HG03097 (cell line): ENCODE results near the gene PDK4.

ENCODE experiments used
- ATAC-seq: cut with Tn5 transposase; IDR thresholded peaks from one replicate; pipeline ENCODE4 v1.9.1; 2021; ENCODE audit not compliant: unreplicated experiment, low FRiP score

Gene PDK4

GRCh38 chr7:95536656-95537311, 59.5 kb downstream of the PDK4 start:
- no peak for ATAC-seq

- ATAC-seq = no peak
Observed at GRCh38 chr7:95535662-95536061, 60.7 kb downstream of the PDK4 start.

GRCh38 chr7:95534796-95535195, 61.5 kb downstream of the PDK4 start:
- no peak for ATAC-seq
